Hepatocyte (in vitro differentiated cells): ENCODE results near the gene GRAMD1A. TPM values are rescaled to one million over a fixed set of nuclear protein-coding genes. Genes with fewer than 3 reads are reported as not detected.

Experiments
- DNase-seq: peaks from one replicate; pipeline ENCODE4 v3.0.0-alpha.2; 2016; ENCODE audit warnings: low spot score
- H2AFZ ChIP-seq: fragments of 200-600 bp; sonication (generic); 2 replicates; pipeline ENCODE4 v1.6.0; 2016; ENCODE audit warnings: antibody characterized with exemption, mild to moderate bottlenecking
- H3K27ac ChIP-seq: fragments of 200-600 bp; sonication (generic); 2 replicates; pipeline ENCODE4 v1.5.1; 2016; ENCODE audit warnings: mild to moderate bottlenecking
- H3K27me3 ChIP-seq: fragments of 200-600 bp; sonication (generic); 2 replicates; pipeline ENCODE4 v1.6.1; 2016
- H3K36me3 ChIP-seq: fragments of 200-600 bp; sonication (generic); replicated peaks from 2 replicates; pipeline ENCODE4 v1.5.1; 2016; ENCODE audit warnings: low read depth; ENCODE audit not compliant: insufficient read depth
- H3K4me1 ChIP-seq: fragments of 200-600 bp; sonication (generic); 2 replicates; pipeline ENCODE4 v1.5.1; 2016; ENCODE audit warnings: mild to moderate bottlenecking, moderate library complexity; ENCODE audit not compliant: insufficient read depth
- H3K4me2 ChIP-seq: fragments of 200-600 bp; sonication (generic); 2 replicates; pipeline ENCODE4 v1.6.0; 2016
- H3K4me3 ChIP-seq: fragments of 200-600 bp; sonication (generic); 2 replicates; pipeline ENCODE4 v1.5.1; 2016; ENCODE audit warnings: mild to moderate bottlenecking
- H3K79me2 ChIP-seq: fragments of 200-600 bp; sonication (generic); 2 replicates; pipeline ENCODE4 v1.6.0; 2017; ENCODE audit warnings: mild to moderate bottlenecking
- H3K9me2 ChIP-seq: fragments of 200-600 bp; sonication (generic); replicated peaks from 2 replicates; pipeline ENCODE4 v1.6.0; 2017; ENCODE audit warnings: mild to moderate bottlenecking; ENCODE audit not compliant: insufficient read depth
- H3K9me3 ChIP-seq: fragments of 200-600 bp; sonication (generic); 2 replicates; pipeline ENCODE4 v1.5.1; 2016; ENCODE audit warnings: low read depth, mild to moderate bottlenecking
- H4K20me1 ChIP-seq: fragments of 200-600 bp; sonication (generic); 2 replicates; pipeline ENCODE4 v1.6.0; 2016; ENCODE audit warnings: mild to moderate bottlenecking; ENCODE audit not compliant: insufficient read depth, poor library complexity, severe bottlenecking
- EZH2 ChIP-seq: fragments of 200-600 bp; sonication (generic); IDR thresholded peaks from 2 replicates; pipeline ENCODE4 v1.6.1; 2016; ENCODE audit warnings: antibody characterized with exemption, mild to moderate bottlenecking, borderline replicate concordance
- EZH2phosphoT487 ChIP-seq: fragments of 200-600 bp; sonication (generic); IDR thresholded peaks from one replicate; pipeline ENCODE4 v1.6.1; 2018; ENCODE audit warnings: antibody characterized with exemption, mild to moderate bottlenecking, low read depth, moderate library complexity; ENCODE audit not compliant: unreplicated experiment, severe bottlenecking
- WGBS: methylation state at CpG from one replicate; pipeline ENCODE4 v1.1.6; 2016; ENCODE audit warnings: low lambda C conversion rate; ENCODE audit errors: missing lambda C conversion rate; 5-methylcytosine and 5-hydroxymethylcytosine counted together
- polyA plus RNA-seq: library from polyadenylated mRNA; unstranded; fragments of >200 nt; fragmentation: Nextera tagmentation; extraction: Ambion mirVana; gene quantifications from 2 replicates; pipeline ENCODE4 v1.2.1, GENCODE V29; 2016
- total RNA-seq: library from RNA; depleted of rRNA; stranded (reverse); fragments of >200 nt; gene quantifications from 2 replicates; pipeline ENCODE4 v1.2.3, GENCODE V29; 2014
- TF ChIP-seq, protein P1 (sequence below): fragments of 200-600 bp; sonication (generic); IDR thresholded peaks from 2 replicates; pipeline ENCODE4 v1.5.1; 2016; ENCODE audit warnings: antibody characterized with exemption, mild to moderate bottlenecking; ENCODE audit not compliant: poor library complexity

GRAMD1A gene
- total and polyA plus RNA-seq, 2 experiments from 2014 or later = 34.8 to 92.4 TPM

DNA sequence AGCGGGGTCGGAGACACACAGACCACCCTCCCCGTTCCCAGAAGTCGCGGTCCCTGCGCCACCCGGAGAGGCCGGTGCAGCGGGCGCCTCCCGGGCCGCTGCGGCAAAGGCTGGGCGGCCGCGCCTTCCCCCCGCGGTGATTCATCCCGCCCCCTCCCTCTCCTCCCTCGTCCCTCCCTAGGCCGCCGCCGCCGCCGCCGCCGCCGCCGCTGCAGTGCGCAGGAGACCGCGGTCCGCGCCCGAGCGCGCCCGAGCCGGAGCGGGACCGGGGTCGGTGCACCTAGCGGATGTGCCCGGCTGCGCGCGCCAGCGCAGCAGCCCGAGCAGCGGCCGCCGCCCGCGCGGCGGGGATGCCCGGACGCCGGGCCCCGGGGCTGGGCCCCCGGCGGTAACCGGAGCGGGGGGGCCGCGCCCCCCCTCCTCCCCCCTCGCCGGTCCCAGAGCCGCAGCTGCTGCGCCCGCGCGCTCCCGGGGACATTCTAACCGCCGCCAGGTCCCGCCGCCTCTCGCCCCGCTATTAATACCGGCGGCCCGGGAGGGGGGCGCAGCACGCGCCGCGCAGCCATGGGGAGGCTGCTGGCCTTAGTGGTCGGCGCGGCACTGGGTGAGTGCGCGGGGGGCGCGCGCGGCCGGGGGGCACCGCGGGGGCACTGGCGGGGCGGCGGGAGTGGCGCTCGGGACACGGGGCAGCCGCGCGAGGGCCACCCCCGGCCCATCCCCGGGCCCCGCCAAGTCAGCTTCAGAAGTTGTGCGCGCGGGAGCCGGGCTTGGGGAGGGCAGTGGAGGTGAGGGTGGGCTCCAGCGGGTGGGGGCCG lies 30.3 kb downstream of the GRAMD1A start, which contains the start of gene SCN1B:
TSS of gene SCN1B (plus strand) at position 214 of the 815 bp plus-strand sequence. CDS start at position 565, 351 bp downstream.
- Histone ChIP-seq H3K4me1 (peaks cover 9% of the 10 kb centered on the region), H3K79me2 (no peaks in the 10 kb centered on the region), H3K36me3 (no peaks in the 10 kb centered on the region), H3K27ac (no peak within 1 kb of the TSS), H3K9me3 (no peaks in the 10 kb centered on the region), H3K4me3 (no peak within 1 kb of the TSS), H2AFZ (no peak within 1 kb of the TSS), H3K9me2 (no peaks in the 10 kb centered on the region), H4K20me1 (no peaks in the 10 kb centered on the region), H3K27me3 (peaks cover 28% of the 10 kb centered on the region), H3K4me2 (peak within 1 kb of the TSS; percentile 95)
- peak; percentile 87 for DNase-seq
- TF ChIP-seq, protein P1, sequence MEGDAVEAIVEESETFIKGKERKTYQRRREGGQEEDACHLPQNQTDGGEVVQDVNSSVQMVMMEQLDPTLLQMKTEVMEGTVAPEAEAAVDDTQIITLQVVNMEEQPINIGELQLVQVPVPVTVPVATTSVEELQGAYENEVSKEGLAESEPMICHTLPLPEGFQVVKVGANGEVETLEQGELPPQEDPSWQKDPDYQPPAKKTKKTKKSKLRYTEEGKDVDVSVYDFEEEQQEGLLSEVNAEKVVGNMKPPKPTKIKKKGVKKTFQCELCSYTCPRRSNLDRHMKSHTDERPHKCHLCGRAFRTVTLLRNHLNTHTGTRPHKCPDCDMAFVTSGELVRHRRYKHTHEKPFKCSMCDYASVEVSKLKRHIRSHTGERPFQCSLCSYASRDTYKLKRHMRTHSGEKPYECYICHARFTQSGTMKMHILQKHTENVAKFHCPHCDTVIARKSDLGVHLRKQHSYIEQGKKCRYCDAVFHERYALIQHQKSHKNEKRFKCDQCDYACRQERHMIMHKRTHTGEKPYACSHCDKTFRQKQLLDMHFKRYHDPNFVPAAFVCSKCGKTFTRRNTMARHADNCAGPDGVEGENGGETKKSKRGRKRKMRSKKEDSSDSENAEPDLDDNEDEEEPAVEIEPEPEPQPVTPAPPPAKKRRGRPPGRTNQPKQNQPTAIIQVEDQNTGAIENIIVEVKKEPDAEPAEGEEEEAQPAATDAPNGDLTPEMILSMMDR = no peak
- no peak for TF ChIP-seq EZH2phosphoT487
- no peak for TF ChIP-seq EZH2
- WGBS = under 1% methylated on average over 25 of the region's 118 CpGs

DNA sequence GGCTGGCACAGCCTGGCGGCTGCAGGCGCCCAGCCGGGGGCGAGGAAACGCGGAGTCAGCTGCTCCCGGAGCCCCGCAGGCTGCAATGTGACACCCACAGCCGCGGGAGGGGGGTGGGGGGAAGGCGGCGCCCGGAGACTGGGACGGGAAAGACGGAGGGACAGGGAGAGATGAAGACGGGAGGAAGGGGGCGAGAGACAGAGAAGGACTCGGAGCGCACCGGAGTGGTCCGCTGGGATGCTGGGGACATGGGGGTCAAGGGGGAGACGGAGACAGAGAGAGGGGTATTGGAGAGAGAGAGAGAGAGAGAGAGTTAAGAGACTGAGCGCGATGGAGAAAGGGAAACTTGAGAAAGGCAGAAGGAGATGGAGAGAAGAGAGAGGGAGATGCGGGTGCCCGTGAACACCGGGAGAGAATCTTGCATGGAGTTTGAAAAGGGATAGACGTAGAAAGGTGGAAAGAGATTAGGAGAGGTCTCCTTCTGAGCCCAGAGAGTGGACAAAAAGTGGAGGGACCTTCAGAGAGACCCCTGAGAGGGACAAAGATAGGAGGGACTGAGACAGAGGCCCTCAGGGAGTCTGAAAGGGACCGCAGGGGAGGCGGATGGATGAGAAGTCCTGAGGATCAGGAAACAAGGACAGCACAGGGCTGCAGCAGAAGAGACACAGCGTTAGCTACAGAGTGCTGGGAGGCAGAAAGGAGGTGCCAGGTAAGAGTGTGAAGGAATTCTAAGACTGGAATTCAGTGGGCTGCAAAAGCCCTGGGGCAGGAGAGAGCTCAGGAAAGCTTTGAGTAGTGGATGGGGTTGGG lies 31.2 kb downstream of the GRAMD1A start:
- Histone ChIP-seq H3K4me2 (peak overlapping the region; percentile 95), H4K20me1 (no peaks in the 10 kb centered on the region), H3K27me3 (peaks cover 28% of the 10 kb centered on the region), H3K4me3 (no peak overlapping the region), H3K9me3 (no peaks in the 10 kb centered on the region), H3K9me2 (no peaks in the 10 kb centered on the region), H3K4me1 (peaks cover 9% of the 10 kb centered on the region), H3K27ac (no peak overlapping the region), H2AFZ (no peak overlapping the region), H3K36me3 (no peaks in the 10 kb centered on the region), H3K79me2 (no peaks in the 10 kb centered on the region)
- WGBS = 4% methylated on average over 8 of the region's 31 CpGs
- no peak for DNase-seq
- no peak for TF ChIP-seq EZH2
- no peak for TF ChIP-seq EZH2phosphoT487
- TF ChIP-seq, protein P1 = no peak

DNA sequence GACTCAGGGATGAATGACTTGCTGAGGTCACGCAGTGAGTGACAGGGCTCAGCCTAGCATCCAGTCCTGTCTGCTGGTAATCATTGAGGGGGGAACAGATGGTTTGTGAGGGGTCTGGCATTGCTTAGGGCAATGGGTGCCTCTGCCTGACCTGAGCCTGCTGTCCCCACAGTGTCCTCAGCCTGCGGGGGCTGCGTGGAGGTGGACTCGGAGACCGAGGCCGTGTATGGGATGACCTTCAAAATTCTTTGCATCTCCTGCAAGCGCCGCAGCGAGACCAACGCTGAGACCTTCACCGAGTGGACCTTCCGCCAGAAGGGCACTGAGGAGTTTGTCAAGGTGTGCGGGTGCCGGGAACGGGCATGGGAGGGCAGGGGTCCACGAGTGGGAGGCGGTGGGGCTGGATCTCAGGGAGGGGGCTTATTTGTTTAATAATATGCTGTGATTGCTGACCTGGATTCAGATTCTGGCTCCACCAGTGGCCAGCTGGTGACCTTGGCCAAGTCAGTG lies 32.3 kb downstream of the GRAMD1A start:
- Histone ChIP-seq H3K79me2 (no peaks in the 10 kb centered on the region), H3K27me3 (peaks cover 28% of the 10 kb centered on the region), H3K9me3 (no peaks in the 10 kb centered on the region), H3K4me2 (no peak overlapping the region), H3K4me3 (no peak overlapping the region), H4K20me1 (no peaks in the 10 kb centered on the region), H3K36me3 (no peaks in the 10 kb centered on the region), H3K27ac (no peak overlapping the region), H3K9me2 (no peaks in the 10 kb centered on the region), H2AFZ (no peak overlapping the region), H3K4me1 (peaks cover 9% of the 10 kb centered on the region)
- TF ChIP-seq, protein P1 = no peak
- TF ChIP-seq EZH2phosphoT487 (no peak), EZH2 (no peak)
- 94% methylated on average over 17 of the region's 17 CpGs for WGBS
- no peak for DNase-seq
